GM12874 (cell line): ENCODE results near the gene NXPH4.

Source experiments
- TF ChIP-seq, protein P1 (sequence below): IDR thresholded peaks from 2 replicates; pipeline ENCODE4 v1.5.1; 2011; ENCODE audit warnings: low read depth, mild to moderate bottlenecking, control low read depth, low read length, moderate library complexity; ENCODE audit not compliant: insufficient read depth

Gene NXPH4

DNA sequence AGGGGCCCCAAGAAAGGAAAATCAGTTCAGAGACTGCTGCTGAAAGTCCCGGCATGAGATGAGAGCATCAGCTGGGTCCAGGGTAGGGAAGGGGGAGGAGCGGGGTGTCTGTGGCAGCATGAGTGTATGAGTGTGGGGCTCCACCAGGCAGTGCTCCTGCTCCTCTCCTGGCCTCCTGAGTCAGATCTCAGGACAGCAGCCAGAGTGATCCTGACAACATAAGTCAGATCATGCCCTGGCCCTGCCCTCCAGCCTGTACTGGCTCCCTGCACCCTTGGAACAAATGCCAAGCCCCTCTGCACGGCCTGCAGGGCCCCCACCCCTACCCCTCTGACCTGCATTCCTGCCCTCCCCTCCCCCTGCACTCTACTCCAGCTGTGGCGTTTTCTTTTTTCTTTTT is 44.9 kb upstream of the NXPH4 start:
- TF ChIP-seq, protein P1, sequence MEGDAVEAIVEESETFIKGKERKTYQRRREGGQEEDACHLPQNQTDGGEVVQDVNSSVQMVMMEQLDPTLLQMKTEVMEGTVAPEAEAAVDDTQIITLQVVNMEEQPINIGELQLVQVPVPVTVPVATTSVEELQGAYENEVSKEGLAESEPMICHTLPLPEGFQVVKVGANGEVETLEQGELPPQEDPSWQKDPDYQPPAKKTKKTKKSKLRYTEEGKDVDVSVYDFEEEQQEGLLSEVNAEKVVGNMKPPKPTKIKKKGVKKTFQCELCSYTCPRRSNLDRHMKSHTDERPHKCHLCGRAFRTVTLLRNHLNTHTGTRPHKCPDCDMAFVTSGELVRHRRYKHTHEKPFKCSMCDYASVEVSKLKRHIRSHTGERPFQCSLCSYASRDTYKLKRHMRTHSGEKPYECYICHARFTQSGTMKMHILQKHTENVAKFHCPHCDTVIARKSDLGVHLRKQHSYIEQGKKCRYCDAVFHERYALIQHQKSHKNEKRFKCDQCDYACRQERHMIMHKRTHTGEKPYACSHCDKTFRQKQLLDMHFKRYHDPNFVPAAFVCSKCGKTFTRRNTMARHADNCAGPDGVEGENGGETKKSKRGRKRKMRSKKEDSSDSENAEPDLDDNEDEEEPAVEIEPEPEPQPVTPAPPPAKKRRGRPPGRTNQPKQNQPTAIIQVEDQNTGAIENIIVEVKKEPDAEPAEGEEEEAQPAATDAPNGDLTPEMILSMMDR: no peak

GRCh38 chr12:57173089-57173488 is 43.5 kb upstream of the NXPH4 start:
- TF ChIP-seq, protein P1: peak; percentile 74

DNA sequence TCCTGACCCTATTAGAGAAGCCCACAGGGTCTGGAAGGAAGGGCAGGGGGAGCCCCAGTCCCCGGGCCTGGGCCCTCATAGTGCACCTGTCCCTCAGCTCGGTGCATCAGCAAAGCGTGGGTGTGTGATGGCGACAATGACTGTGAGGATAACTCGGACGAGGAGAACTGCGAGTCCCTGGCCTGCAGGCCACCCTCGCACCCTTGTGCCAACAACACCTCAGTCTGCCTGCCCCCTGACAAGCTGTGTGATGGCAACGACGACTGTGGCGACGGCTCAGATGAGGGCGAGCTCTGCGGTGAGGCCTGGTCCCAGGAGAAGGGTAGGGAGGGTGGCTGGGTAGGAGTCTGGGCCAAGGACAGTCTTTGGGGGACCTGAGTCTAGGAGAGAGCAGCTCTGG is 42.9 kb upstream of the NXPH4 start:
- TF ChIP-seq, protein P1: no peak

GRCh38 chr12:57175428-57176138 is 41.0 kb upstream of the NXPH4 start:
- TF ChIP-seq, protein P1: peak; percentile 60

GRCh38 chr12:57176139-57176477 is 40.5 kb upstream of the NXPH4 start:
- TF ChIP-seq, protein P1: no peak

- TF ChIP-seq, protein P1: no peak
Observed at GRCh38 chr12:57176846-57177245, 39.7 kb upstream of the NXPH4 start.

- TF ChIP-seq, protein P1: no peak
Observed at GRCh38 chr12:57177354-57177753, 39.2 kb upstream of the NXPH4 start.
